GM19395 (cell line): ENCODE data around the gene CYP2F1.

Experiments
- ATAC-seq: cut with Tn5 transposase; IDR thresholded peaks from one replicate; pipeline ENCODE4 v1.9.1; 2021; ENCODE audit warnings: mild to moderate bottlenecking, moderate library complexity; ENCODE audit not compliant: unreplicated experiment

CYP2F1 gene

DNA sequence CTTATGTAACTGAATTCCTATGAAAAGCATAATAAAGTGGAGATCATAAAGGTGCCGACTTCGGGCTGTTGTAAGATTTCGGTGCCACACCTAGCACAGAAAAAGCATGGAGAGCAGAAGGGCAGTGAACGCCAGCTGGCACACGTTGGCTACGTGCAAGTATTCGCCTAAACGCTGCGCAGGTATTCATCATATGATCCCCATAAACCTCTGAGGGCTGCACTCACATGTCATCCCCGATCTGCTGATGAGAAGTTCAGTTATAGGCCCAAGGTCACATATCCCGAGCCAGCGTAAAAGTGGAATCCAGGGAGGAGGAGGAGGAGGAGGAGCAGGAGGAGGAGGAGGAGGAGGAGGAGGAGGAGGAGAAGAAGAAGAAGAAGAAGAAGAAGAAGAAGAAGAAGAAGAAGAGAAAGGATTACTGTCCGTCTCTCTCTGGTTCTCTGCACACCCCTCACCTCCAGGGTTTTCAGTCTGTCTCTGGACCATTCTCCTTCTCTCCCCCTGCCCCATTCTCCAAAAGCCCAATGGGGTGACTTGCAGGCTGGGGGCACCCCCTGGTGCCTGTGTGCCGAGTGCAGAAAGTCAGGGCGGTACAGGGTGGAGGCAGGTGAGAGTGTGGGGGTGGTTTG lies 60.2 kb downstream of the CYP2F1 start:
- no peak for ATAC-seq

DNA sequence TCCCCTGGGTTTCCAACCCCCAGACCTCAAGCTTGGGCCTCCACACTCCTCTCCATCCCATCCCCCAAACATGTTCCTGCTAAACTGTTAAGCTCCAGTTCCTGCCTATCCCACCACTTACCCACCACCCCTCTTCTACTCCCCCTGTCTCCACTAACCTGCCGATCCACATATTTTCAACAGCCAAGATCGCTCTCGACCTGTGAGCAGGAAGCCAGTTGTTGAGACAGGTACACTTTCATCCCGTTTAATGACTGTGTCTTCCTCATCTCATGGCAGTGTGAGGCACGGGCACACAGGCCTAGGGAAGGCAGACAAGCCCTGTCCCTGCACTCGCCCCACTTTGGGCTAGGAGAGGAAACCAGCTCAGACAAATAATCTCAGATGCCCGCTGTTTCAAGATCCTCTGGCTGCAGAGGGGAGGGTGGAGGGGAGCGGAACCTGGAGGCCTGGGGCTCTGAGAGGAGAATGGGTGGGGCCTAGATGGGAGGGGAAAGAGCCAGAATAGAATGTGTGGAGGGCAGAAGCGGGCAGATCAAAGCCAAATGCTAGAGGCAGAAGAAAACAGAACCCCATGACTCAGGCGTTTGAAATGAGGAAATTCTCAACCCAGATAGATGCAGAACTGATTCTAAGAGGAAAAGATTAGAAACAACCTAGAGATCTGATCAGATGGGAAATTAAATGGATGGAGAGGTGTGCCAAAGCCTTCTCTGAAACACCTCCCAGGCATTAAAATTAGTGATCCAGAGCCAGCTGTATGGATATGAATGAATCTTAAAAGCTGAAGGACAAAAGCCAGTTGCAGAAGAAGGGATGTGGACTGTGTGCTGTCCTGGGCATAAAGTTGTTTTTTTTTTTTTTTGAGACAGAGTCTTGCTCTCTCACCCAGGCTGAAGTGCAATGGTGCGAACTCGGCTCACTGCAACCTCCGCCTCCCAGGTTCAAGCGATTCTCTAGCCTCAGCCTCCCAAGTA lies 61.9 kb downstream of the CYP2F1 start:
- ATAC-seq = no peak
